ENCODE data around the gene FRMD5. TPM values are rescaled to one million over a fixed set of nuclear protein-coding genes. Genes with fewer than 3 reads are reported as not detected.

The FRMD5 gene
- total RNA-seq, 1 donor from 2014 or later = 3.0 TPM

- H3K4me3 ChIP-seq (ENCODE audit: low read depth, low read length) = no peak overlapping the region
- no peak for DNase-seq (ENCODE audit: low read depth)
- no peak for TF ChIP-seq CTCF (conservative IDR thresholded peaks at IDR 0.05; ENCODE audit: low read depth, low read length)
These were observed 24.0 kb upstream of the FRMD5 start for GRCh38 chr15:44219073-44219472.

GRCh38 chr15:44216958-44217357, 21.9 kb upstream of the FRMD5 start:
- TF ChIP-seq CTCF (conservative IDR thresholded peaks at IDR 0.05; ENCODE audit: low read depth, low read length) = no peak
- no peak for DNase-seq (ENCODE audit: low read depth)
- H3K4me3 ChIP-seq (ENCODE audit: low read depth, low read length) = no peak overlapping the region

- DNase-seq (ENCODE audit: low read depth) = no peak
- no peak overlapping the region for H3K4me3 ChIP-seq (ENCODE audit: low read depth, low read length)
These were observed 20.5 kb upstream of the FRMD5 start for GRCh38 chr15:44215594-44215993.

GRCh38 chr15:44208956-44209355, 13.9 kb upstream of the FRMD5 start:
- no peak for TF ChIP-seq CTCF (conservative IDR thresholded peaks at IDR 0.05; ENCODE audit: low read depth, low read length)
- no peak overlapping the region for H3K4me3 ChIP-seq (ENCODE audit: low read depth, low read length)
- DNase-seq (ENCODE audit: low read depth) = no peak

More at GRCh38 chr15:44215594-44215993, 20.5 kb upstream of the FRMD5 start:
- TF ChIP-seq CTCF (conservative IDR thresholded peaks at IDR 0.05; ENCODE audit: low read depth, low read length) = no peak

DNA sequence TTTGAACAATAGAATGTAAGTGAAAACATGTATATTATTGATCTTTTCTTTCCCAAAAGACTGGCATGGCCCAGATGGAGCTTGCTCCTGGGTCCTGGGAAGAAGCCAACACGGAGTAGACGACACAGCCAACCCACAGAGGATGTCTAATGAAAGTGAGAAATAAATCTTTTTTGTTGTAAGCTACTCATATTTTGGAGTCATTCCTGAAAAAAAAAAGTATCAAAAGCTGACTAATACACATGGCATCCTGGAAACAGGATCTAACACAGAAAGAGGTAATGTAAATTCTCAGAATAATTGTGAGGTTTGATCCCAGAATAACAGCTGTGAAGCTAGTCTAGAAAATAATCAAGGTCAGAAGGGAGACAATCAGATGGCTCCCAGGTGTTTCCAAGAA, 12.6 kb upstream of the FRMD5 start:
- TF ChIP-seq CTCF (conservative IDR thresholded peaks at IDR 0.05; ENCODE audit: low read depth, low read length) = no peak
- DNase-seq (ENCODE audit: low read depth) = no peak
- no peak overlapping the region for H3K4me3 ChIP-seq (ENCODE audit: low read depth, low read length)

DNA sequence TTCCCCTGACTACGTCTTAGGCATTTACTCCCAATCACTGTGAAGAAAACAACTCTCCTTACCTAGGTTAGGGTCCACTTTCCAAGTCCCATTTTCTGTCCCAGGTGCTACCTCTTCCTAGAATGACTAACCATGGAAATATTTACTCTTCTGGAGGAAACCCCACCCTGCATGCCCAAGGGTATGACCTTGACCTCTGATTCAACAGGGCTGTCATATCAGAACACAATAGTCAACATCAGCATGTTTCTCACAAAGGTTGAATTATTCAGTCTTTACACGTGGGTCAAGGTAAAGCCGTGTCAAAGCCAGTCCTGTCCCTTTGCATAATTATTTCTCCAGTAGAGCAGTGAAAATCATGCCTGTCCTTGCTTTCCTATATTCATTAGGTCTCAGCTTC, 4.3 kb upstream of the FRMD5 start:
- no peak for DNase-seq (ENCODE audit: low read depth)
- H3K4me3 ChIP-seq (ENCODE audit: low read depth, low read length) = no peak overlapping the region
- no peak for TF ChIP-seq CTCF (conservative IDR thresholded peaks at IDR 0.05; ENCODE audit: low read depth, low read length)

DNA sequence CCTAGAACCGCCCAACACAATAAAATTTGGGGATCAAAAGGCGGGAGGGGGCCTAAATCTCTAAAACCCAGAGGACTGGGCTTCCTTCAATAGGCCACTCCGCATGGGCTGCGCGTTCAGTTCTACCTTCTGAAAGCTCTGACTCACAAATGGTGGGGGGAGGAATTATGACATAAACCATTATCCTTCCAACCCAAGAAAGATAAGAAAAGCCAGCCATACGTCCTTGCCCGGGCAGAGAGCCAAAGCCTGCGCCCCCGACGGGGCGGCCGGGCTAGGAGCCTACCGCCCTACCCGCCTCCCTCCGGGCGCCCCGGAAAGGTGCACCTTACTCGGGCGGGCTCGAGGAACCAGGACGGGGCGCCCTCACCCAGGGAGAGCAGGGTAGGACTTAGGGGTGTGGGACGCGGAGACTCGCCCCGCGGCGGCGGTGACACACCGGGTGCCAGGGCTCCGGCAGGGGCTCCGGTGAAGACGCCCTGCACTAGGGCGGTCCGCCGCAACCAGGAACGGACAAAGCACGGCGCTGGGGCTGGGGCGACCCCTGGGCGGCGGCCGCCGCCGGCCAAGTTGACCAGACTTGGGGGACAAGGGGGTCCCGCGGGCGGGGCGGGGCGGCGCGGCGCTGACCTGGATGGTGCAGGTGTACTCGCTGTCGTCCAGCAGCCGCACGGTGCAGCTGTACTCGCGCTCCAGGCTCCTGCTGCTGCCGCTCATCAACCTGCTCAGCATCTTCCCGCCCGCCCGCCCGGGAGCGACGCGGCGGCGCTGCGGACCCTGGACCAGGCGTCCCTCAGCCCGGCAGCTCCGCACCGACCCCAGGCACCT, 534 bp downstream of the FRMD5 start:
- TF ChIP-seq CTCF (conservative IDR thresholded peaks at IDR 0.05; ENCODE audit: low read depth, low read length) = no peak
- H3K4me3 ChIP-seq (ENCODE audit: low read depth, low read length) = peak overlapping the region; percentile 74
- no peak for DNase-seq (ENCODE audit: low read depth)
